Mesenchymal stem cell (in vitro differentiated cells and primary cell): ENCODE data around the gene TSEN54.

Source experiments
- DNase-seq: peaks from one replicate; pipeline ENCODE4 v3.0.0-alpha.2; 2013
- H2AFZ ChIP-seq: one replicate; pipeline ENCODE4 v1.6.1; 2013; ENCODE audit warnings: low read depth, mild to moderate bottlenecking, control low read depth, inconsistent platforms, low read length, moderate library complexity
- H2AK5ac ChIP-seq: 2 replicates; pipeline ENCODE4 v1.6.1; 2013; ENCODE audit warnings: low read length, moderate library complexity, mild to moderate bottlenecking, inconsistent platforms; ENCODE audit not compliant: severe bottlenecking
- H2BK120ac ChIP-seq: one replicate; pipeline ENCODE4 v1.6.1; 2013; ENCODE audit warnings: low read depth, mild to moderate bottlenecking, inconsistent platforms, low read length, moderate library complexity
- H2BK12ac ChIP-seq, 2 experiments: one replicate each; pipeline ENCODE4 v1.6.1; 2013; ENCODE audit warnings: inconsistent platforms in 2 of 2, low read length in 2 of 2, mild to moderate bottlenecking in 2 of 2, moderate library complexity in 2 of 2, control low read depth in 1 of 2
- H2BK15ac ChIP-seq: one replicate; pipeline ENCODE4 v1.6.1; 2013; ENCODE audit warnings: mild to moderate bottlenecking, low read depth, inconsistent platforms; ENCODE audit not compliant: poor library complexity, severe bottlenecking
- H2BK5ac ChIP-seq: 2 replicates; pipeline ENCODE4 v1.6.1; 2013; ENCODE audit warnings: low read depth, mild to moderate bottlenecking, low read length, control low read depth, inconsistent platforms; ENCODE audit not compliant: poor library complexity, severe bottlenecking
- H3K14ac ChIP-seq, 2 experiments: one replicate each; pipeline ENCODE4 v1.6.1; 2013; ENCODE audit warnings: inconsistent platforms in 2 of 2, low read length in 2 of 2, control low read depth in 1 of 2, mild to moderate bottlenecking in 1 of 2, moderate library complexity in 1 of 2
- H3K18ac ChIP-seq, 2 experiments: one replicate each; pipeline ENCODE4 v1.6.1; 2013; ENCODE audit warnings: inconsistent platforms in 2 of 2, low read length in 2 of 2, control low read depth in 1 of 2, low read depth in 1 of 2, mild to moderate bottlenecking in 1 of 2
- H3K23ac ChIP-seq, 2 experiments: one replicate each; pipeline ENCODE4 v1.6.1; 2013; ENCODE audit warnings: inconsistent platforms in 2 of 2, low read length in 2 of 2, mild to moderate bottlenecking in 2 of 2, moderate library complexity in 2 of 2, control low read depth in 1 of 2
- H3K27ac ChIP-seq: 2 replicates; pipeline ENCODE4 v1.5.1; 2013; ENCODE audit warnings: mild to moderate bottlenecking, moderate library complexity, low read length, control low read depth, inconsistent platforms; ENCODE audit not compliant: poor library complexity, severe bottlenecking
- H3K27me3 ChIP-seq, 2 experiments: 2 replicates each; pipeline versions ENCODE4 v1.6.1 to v1.7.0; 2013; ENCODE audit warnings: low read length in 2 of 2, mild to moderate bottlenecking in 2 of 2, moderate library complexity in 2 of 2, control low read depth in 1 of 2, inconsistent platforms in 1 of 2; ENCODE audit not compliant: control insufficient read depth in 1 of 2, insufficient read depth in 1 of 2
- H3K36me3 ChIP-seq, 2 experiments: 2 replicates each; pipeline versions ENCODE4 v1.6.1 to v1.7.0; 2013; ENCODE audit warnings: low read length in 2 of 2, control low read depth in 1 of 2, inconsistent platforms in 1 of 2, low read depth in 1 of 2, mild to moderate bottlenecking in 1 of 2; ENCODE audit not compliant: insufficient read depth in 2 of 2, control insufficient read depth in 1 of 2
- H3K4ac ChIP-seq, 2 experiments: one replicate each; pipeline ENCODE4 v1.6.1; 2013; ENCODE audit warnings: inconsistent platforms in 2 of 2, low read length in 2 of 2, mild to moderate bottlenecking in 2 of 2, moderate library complexity in 2 of 2, control low read depth in 1 of 2, low read depth in 1 of 2
- H3K4me1 ChIP-seq: 2 replicates; pipeline ENCODE4 v1.6.1; 2013; ENCODE audit warnings: low read depth, low read length, control low read depth; ENCODE audit not compliant: control insufficient read depth, insufficient read depth
- H3K4me2 ChIP-seq: 2 replicates; pipeline ENCODE4 v1.6.1; 2013; ENCODE audit warnings: low read length, mild to moderate bottlenecking, inconsistent platforms; ENCODE audit not compliant: poor library complexity, severe bottlenecking
- H3K4me3 ChIP-seq, 2 experiments: 2 replicates each; pipeline versions ENCODE4 v1.5.1 to v1.7.0; 2013; ENCODE audit warnings: low read length in 2 of 2, mild to moderate bottlenecking in 2 of 2, control low read depth in 1 of 2, low read depth in 1 of 2; ENCODE audit not compliant: insufficient read depth in 1 of 2
- H3K79me1 ChIP-seq: replicated peaks from 2 replicates; pipeline ENCODE4 v1.6.1; 2013; ENCODE audit warnings: mild to moderate bottlenecking, control low read depth, low read length, inconsistent platforms; ENCODE audit not compliant: poor library complexity, severe bottlenecking
- H3K9ac ChIP-seq: 2 replicates; pipeline ENCODE4 v1.7.0; 2013; ENCODE audit warnings: mild to moderate bottlenecking, low read length, moderate library complexity
- H3K9me3 ChIP-seq: 2 replicates; pipeline ENCODE4 v1.7.0; 2013; ENCODE audit warnings: mild to moderate bottlenecking, low read length; ENCODE audit not compliant: control insufficient read depth
- H4K8ac ChIP-seq: one replicate; pipeline ENCODE4 v1.6.1; 2013; ENCODE audit warnings: inconsistent platforms, mild to moderate bottlenecking, low read length, moderate library complexity
- H4K91ac ChIP-seq: one replicate; pipeline ENCODE4 v1.6.1; 2013; ENCODE audit warnings: mild to moderate bottlenecking, low read length, inconsistent platforms
- WGBS: methylation state at CpG from one replicate; pipeline ENCODE4 v1.1.7; 2013; ENCODE audit warnings: mixed read lengths; 5-methylcytosine and 5-hydroxymethylcytosine counted together

Gene TSEN54

GRCh38 chr17:75565066-75565465 is 48.7 kb downstream of the TSEN54 start:
- Histone ChIP-seq H3K4me2 (no peak overlapping the region), H2BK5ac (no peak overlapping the region), H3K27me3 (peaks cover 0 to 57% of the 10 kb centered on the region in 2 experiments), H3K4ac (no peak overlapping the region), H3K79me1 (no peaks in the 10 kb centered on the region), H2BK12ac (no peak overlapping the region), H3K9ac (no peak overlapping the region), H4K91ac (no peak overlapping the region), H3K27ac (no peak overlapping the region), H3K14ac (no peak overlapping the region), H3K4me3 (no peak overlapping the region), H2BK15ac (peak overlapping the region; percentile 44), H3K23ac (no peak overlapping the region), H3K4me1 (peaks cover 18% of the 10 kb centered on the region), H2AFZ (no peak overlapping the region), H4K8ac (no peak overlapping the region), H2BK120ac (no peak overlapping the region), H3K36me3 (peaks cover 0 to 13% of the 10 kb centered on the region in 2 experiments), H3K9me3 (no peaks in the 10 kb centered on the region), H3K18ac (no peak overlapping the region), H2AK5ac (no peak overlapping the region)
- DNase-seq, result peak; percentile 32
- WGBS, result 70% methylated on average over 7 of the region's 7 CpGs

GRCh38 chr17:75565618-75566017 is 49.3 kb downstream of the TSEN54 start:
- no peak overlapping the region for H2BK5ac ChIP-seq
- WGBS, result 91% methylated on average over 6 of the region's 6 CpGs
- no peak overlapping the region for H3K4ac ChIP-seq
- H2AK5ac ChIP-seq, result peak overlapping the region; percentile 26
- H3K4me1 ChIP-seq, result peaks cover 18% of the 10 kb centered on the region
- H3K4me3 ChIP-seq, result no peak overlapping the region
- peak overlapping the region; percentile 26 for H2BK15ac ChIP-seq
- H3K27ac ChIP-seq, result no peak overlapping the region
- no peak overlapping the region for H3K23ac ChIP-seq
- H4K8ac ChIP-seq, result no peak overlapping the region
- no peak overlapping the region for H2BK12ac ChIP-seq
- H3K18ac ChIP-seq, result no peak overlapping the region
- H3K4me2 ChIP-seq, result no peak overlapping the region
- peaks cover 0 to 57% of the 10 kb centered on the region in 2 experiments for H3K27me3 ChIP-seq
- peaks cover 0 to 13% of the 10 kb centered on the region in 2 experiments for H3K36me3 ChIP-seq
- H2BK120ac ChIP-seq, result no peak overlapping the region
- no peak overlapping the region for H2AFZ ChIP-seq
- H3K79me1 ChIP-seq, result no peaks in the 10 kb centered on the region
- no peak overlapping the region for H4K91ac ChIP-seq
- H3K9ac ChIP-seq, result no peak overlapping the region
- H3K9me3 ChIP-seq, result no peaks in the 10 kb centered on the region
- DNase-seq, result no peak
- H3K14ac ChIP-seq, result no peak overlapping the region

- Histone ChIP-seq H4K91ac (no peak overlapping the region), H2BK12ac (no peak overlapping the region), H3K36me3 (peaks cover 0 to 13% of the 10 kb centered on the region in 2 experiments), H2AFZ (no peak overlapping the region), H3K27ac (no peak overlapping the region), H2BK120ac (no peak overlapping the region), H3K79me1 (no peaks in the 10 kb centered on the region), H2BK15ac (no peak overlapping the region), H3K23ac (no peak overlapping the region), H3K18ac (no peak overlapping the region), H3K4me3 (no peak overlapping the region), H3K4me2 (no peak overlapping the region), H3K4ac (no peak overlapping the region), H3K9me3 (no peaks in the 10 kb centered on the region), H2AK5ac (no peak overlapping the region), H3K27me3 (peaks cover 0 to 59% of the 10 kb centered on the region in 2 experiments), H3K4me1 (peaks cover 22% of the 10 kb centered on the region), H2BK5ac (no peak overlapping the region), H3K14ac (no peak overlapping the region), H4K8ac (no peak overlapping the region), H3K9ac (no peak overlapping the region)
- WGBS, result 83% methylated on average over 6 of the region's 6 CpGs
- DNase-seq, result no peak
Observed at GRCh38 chr17:75566416-75566815, 50.1 kb downstream of the TSEN54 start.

GRCh38 chr17:75566834-75567233 is 50.5 kb downstream of the TSEN54 start:
- no peaks in the 10 kb centered on the region for H3K9me3 ChIP-seq

More at GRCh38 chr17:75566834-75567233, 50.5 kb downstream of the TSEN54 start:
- WGBS, result 93% methylated on average over 5 of the region's 5 CpGs
- H4K91ac ChIP-seq, result no peak overlapping the region
- no peak overlapping the region for H3K14ac ChIP-seq
- H2BK120ac ChIP-seq, result no peak overlapping the region
- no peak overlapping the region for H3K9ac ChIP-seq
- H3K79me1 ChIP-seq, result no peaks in the 10 kb centered on the region
- no peak overlapping the region for H3K4me3 ChIP-seq
- H3K4me1 ChIP-seq, result peaks cover 21% of the 10 kb centered on the region
- H3K4ac ChIP-seq, result no peak overlapping the region
- no peak overlapping the region for H3K23ac ChIP-seq
- no peak for DNase-seq
- H3K18ac ChIP-seq, result no peak overlapping the region
- H2BK5ac ChIP-seq, result no peak overlapping the region
- no peak overlapping the region for H3K4me2 ChIP-seq
- H2BK12ac ChIP-seq, result no peak overlapping the region
- H2AK5ac ChIP-seq, result no peak overlapping the region
- no peak overlapping the region for H2BK15ac ChIP-seq
- no peak overlapping the region for H4K8ac ChIP-seq
- no peak overlapping the region for H2AFZ ChIP-seq
- H3K36me3 ChIP-seq, result peaks cover 0 to 13% of the 10 kb centered on the region in 2 experiments
- no peak overlapping the region for H3K27ac ChIP-seq
- H3K27me3 ChIP-seq, result peaks cover 0 to 63% of the 10 kb centered on the region in 2 experiments
